RWPE2 (cell line): ENCODE measurements around the gene GMEB1.
"Not testable (repeated sequence)": the region's sequence is repeated elsewhere in the genome, so short reads cannot be mapped to it uniquely, and the experiment has no call there.

Source experiments
- ATAC-seq: fragments of 200-7000 bp; cut with Tn5 transposase; 3 replicates; pipeline ENCODE4 v1.9.1; 2021; ENCODE audit warnings: low read depth
- DNase-seq: peaks from one replicate; pipeline ENCODE4 v3.0.0-alpha.2; 2020; ENCODE audit warnings: low spot score
- H3K27ac ChIP-seq: fragments of 450-650 bp; 2 replicates; pipeline ENCODE4 v1.5.1; 2017; ENCODE audit warnings: mild to moderate bottlenecking; ENCODE audit not compliant: poor library complexity, severe bottlenecking
- H3K27me3 ChIP-seq: fragments of 250-450 bp; sonication (Bioruptor Pico); 2 replicates; pipeline ENCODE4 v1.5.1; 2021; ENCODE audit warnings: mild to moderate bottlenecking, moderate library complexity; ENCODE audit not compliant: insufficient read depth, poor library complexity, severe bottlenecking
- H3K36me3 ChIP-seq: fragments of 250-450 bp; sonication (Bioruptor Pico); 2 replicates; pipeline ENCODE4 v1.5.1; 2020; ENCODE audit warnings: low read depth, mild to moderate bottlenecking, moderate library complexity
- H3K4me1 ChIP-seq: fragments of 250-450 bp; sonication (Bioruptor Pico); 2 replicates; pipeline ENCODE4 v1.5.1; 2021; ENCODE audit warnings: mild to moderate bottlenecking, moderate library complexity; ENCODE audit not compliant: insufficient read depth, poor library complexity, severe bottlenecking
- H3K4me3 ChIP-seq: fragments of 250-450 bp; sonication (Bioruptor Pico); 2 replicates; pipeline ENCODE4 v1.5.1; 2021; ENCODE audit warnings: mild to moderate bottlenecking, moderate library complexity; ENCODE audit not compliant: severe bottlenecking
- H3K9me3 ChIP-seq: fragments of 250-450 bp; sonication (Bioruptor Pico); 2 replicates; pipeline ENCODE4 v1.5.1; 2021; ENCODE audit warnings: mild to moderate bottlenecking, moderate library complexity; ENCODE audit not compliant: severe bottlenecking
- CTCF ChIP-seq: fragments of 450-650 bp; IDR thresholded peaks from one replicate; pipeline ENCODE4 v1.5.1; 2017; ENCODE audit warnings: mild to moderate bottlenecking, moderate library complexity; ENCODE audit not compliant: poor library complexity, severe bottlenecking

Gene GMEB1

GRCh38 chr1:28648008-28648473 is 20.5 kb upstream of the GMEB1 start:
- peak overlapping the region; percentile 70 for H3K27ac ChIP-seq

DNA sequence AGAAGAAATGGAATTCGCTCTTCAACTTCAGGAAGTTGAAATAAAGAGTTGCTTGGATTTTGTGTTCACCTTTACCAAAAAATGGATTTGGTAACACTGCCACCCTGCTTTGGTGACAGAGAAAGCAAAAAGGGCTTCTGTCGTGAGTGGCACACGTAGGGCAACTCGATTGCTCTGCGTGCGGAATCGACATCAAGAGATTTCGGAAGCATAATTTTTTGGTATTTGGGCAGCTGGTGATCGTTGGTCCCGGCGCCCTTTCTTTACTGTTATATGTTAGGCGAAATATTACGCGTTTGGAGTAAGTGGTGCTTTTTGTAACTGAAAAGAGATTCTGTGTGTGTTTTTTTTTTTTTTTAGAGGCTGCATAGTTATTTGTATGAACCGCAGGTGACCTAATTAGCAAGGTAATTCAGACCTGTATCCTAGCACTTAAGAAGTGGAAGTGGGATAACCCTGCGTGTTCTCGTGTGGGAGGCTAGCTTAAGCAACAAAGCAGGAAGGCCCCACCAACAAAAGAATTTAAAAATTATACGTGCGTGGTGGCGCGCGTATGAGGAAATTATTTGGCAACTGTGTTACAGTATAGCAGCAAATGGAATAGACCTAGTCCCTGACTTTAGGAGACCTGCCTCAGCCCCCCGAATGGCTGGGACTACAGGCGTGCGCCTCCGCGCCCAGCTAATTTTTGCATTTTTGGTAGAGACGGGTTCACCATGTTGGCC is 19.9 kb upstream of the GMEB1 start, which contains the start of gene RNU11:
Gene RNU11, plus strand, starts transcription at position 127 of the 725 bp plus-strand sequence.
- H3K27me3 ChIP-seq, result no peaks in the 10 kb centered on the region
- peak within 1 kb of the TSS; percentile 22 for H3K4me3 ChIP-seq
- H3K27ac ChIP-seq, result peak within 1 kb of the TSS; percentile 70
- H3K9me3 ChIP-seq, result no peaks in the 10 kb centered on the region
- no peak for TF ChIP-seq CTCF
- peak; percentile 79 for ATAC-seq
- no peaks in the 10 kb centered on the region for H3K36me3 ChIP-seq
- DNase-seq, result peak; percentile 84
- H3K4me1 ChIP-seq, result peaks cover 9% of the 10 kb centered on the region

More at GRCh38 chr1:28648008-28648473, 20.5 kb upstream of the GMEB1 start:
- no peaks in the 10 kb centered on the region for H3K9me3 ChIP-seq
- DNase-seq (peak; percentile 90), ATAC-seq (peak; percentile 79)
- peak overlapping the region; percentile 22 for H3K4me3 ChIP-seq
- no peaks in the 10 kb centered on the region for H3K27me3 ChIP-seq
- peaks cover 9% of the 10 kb centered on the region for H3K4me1 ChIP-seq
- H3K36me3 ChIP-seq, result no peaks in the 10 kb centered on the region
- TF ChIP-seq CTCF, result no peak

GRCh38 chr1:28653063-28653462 is 15.5 kb upstream of the GMEB1 start:
- not testable (repeated sequence) for ATAC-seq, H3K27me3 ChIP-seq, H3K4me1 ChIP-seq, H3K27ac ChIP-seq, H3K36me3 ChIP-seq, H3K4me3 ChIP-seq, DNase-seq, H3K9me3 ChIP-seq

- TF ChIP-seq CTCF, result peak; percentile 38
- not testable (repeated sequence) for DNase-seq, H3K4me1 ChIP-seq, H3K4me3 ChIP-seq, H3K27ac ChIP-seq, H3K9me3 ChIP-seq, H3K27me3 ChIP-seq, H3K36me3 ChIP-seq
- ATAC-seq, result peak; percentile 49; the same call in 2 of the 3 replicates
Measured at GRCh38 chr1:28653870-28654269, 14.7 kb upstream of the GMEB1 start.

DNA sequence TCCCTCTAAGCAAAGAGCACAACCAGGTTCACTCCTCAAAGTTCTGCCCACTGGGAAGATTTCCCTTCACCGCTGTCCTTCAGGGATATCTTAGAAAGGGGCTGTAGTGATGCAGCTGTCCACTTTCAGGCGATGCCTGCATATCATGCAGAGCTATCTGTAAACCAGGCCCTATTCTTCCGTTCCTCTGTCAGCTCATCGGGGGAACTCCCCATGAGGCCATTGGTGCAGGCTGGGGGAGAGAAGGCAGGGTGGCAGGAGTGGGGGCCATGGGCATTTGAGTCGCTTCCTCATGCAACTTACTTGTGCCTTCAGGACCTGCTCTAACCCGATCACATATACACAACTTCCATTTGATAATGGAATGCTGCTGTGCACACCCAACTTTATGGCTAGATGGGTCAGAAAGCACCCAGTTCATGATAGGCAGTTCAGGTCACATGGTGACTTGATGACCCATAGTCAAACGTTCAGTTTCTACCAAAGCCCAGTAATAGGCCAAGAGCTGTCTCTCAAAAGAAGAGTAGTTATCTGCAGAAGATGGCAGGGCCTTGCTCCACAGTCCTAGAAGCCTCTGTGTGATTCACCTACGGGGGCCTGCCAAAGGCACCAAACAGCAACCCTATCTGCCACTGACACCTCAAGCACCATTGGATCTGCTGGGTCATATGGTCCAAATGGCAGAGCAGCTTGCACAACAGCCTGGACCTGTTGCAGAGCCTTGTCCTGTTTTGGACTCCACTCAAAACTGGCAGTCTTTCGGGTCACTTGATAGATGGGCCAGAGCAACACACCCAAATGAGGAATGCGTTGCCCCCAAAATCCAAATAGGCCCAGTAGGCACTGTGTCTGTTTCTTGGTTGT is 12.9 kb upstream of the GMEB1 start:
- not testable (repeated sequence) for ATAC-seq, H3K36me3 ChIP-seq, H3K9me3 ChIP-seq, H3K27ac ChIP-seq, H3K4me1 ChIP-seq, DNase-seq, H3K4me3 ChIP-seq, H3K27me3 ChIP-seq
